8988T (cell line): ENCODE measurements around the gene C2CD2.
A peak's percentile ranks its signal among the peaks of the same experiment; 100 is the strongest.

Experiments
- DNase-seq: peaks from one replicate; pipeline ENCODE4 v3.0.0; 2011

Gene C2CD2

GRCh38 chr21:41881051-41881450 lies 72.8 kb downstream of the C2CD2 start:
- DNase-seq = no peak

- DNase-seq = no peak
These were observed 73.7 kb downstream of the C2CD2 start for GRCh38 chr21:41880153-41880552.

GRCh38 chr21:41879190-41879998 lies 74.4 kb downstream of the C2CD2 start, which contains the start of gene PRDM15:
PRDM15 (minus strand) TSS chr21:41879344; CDS start chr21:41860363, 18,981 bp downstream.
- DNase-seq = peak; percentile 83

- DNase-seq = peak; percentile 82
These were observed 75.0 kb downstream of the C2CD2 start for GRCh38 chr21:41878831-41879189.

GRCh38 chr21:41877901-41878830 lies 75.7 kb downstream of the C2CD2 start:
- DNase-seq = no peak

GRCh38 chr21:41876928-41877652 lies 76.7 kb downstream of the C2CD2 start:
- no peak for DNase-seq

- no peak for DNase-seq
These were observed 77.4 kb downstream of the C2CD2 start for GRCh38 chr21:41876396-41876795.

- DNase-seq = no peak
These were observed 78.7 kb downstream of the C2CD2 start for GRCh38 chr21:41875086-41875485.

GRCh38 chr21:41874611-41875010 lies 79.2 kb downstream of the C2CD2 start:
- DNase-seq = no peak

GRCh38 chr21:41873426-41873825 lies 80.4 kb downstream of the C2CD2 start:
- no peak for DNase-seq

GRCh38 chr21:41873005-41873404 lies 80.8 kb downstream of the C2CD2 start:
- no peak for DNase-seq

GRCh38 chr21:41871293-41872030 lies 82.4 kb downstream of the C2CD2 start:
- no peak for DNase-seq

- no peak for DNase-seq
These were observed 84.0 kb downstream of the C2CD2 start for GRCh38 chr21:41869771-41870170.

- no peak for DNase-seq
These were observed 85.6 kb downstream of the C2CD2 start for GRCh38 chr21:41868062-41868710.

- no peak for DNase-seq
These were observed 86.5 kb downstream of the C2CD2 start for GRCh38 chr21:41867313-41867712.

GRCh38 chr21:41866274-41866809 lies 87.5 kb downstream of the C2CD2 start:
- no peak for DNase-seq

GRCh38 chr21:41865002-41865777 lies 88.6 kb downstream of the C2CD2 start:
- DNase-seq = no peak

- no peak for DNase-seq
These were observed 89.4 kb downstream of the C2CD2 start for GRCh38 chr21:41864311-41865001.

- DNase-seq = no peak
These were observed 90.4 kb downstream of the C2CD2 start for GRCh38 chr21:41863439-41863740.

GRCh38 chr21:41861987-41862386 lies 91.8 kb downstream of the C2CD2 start:
- DNase-seq = no peak
